NB4 (cell line): ENCODE data around the gene TAF11L13.

ENCODE experiments used
- CTCF ChIP-seq: IDR thresholded peaks from one replicate; pipeline ENCODE4 v1.5.1; 2012; ENCODE audit warnings: low read depth, low read length
- MAX ChIP-seq: IDR thresholded peaks from 2 replicates; pipeline ENCODE4 v1.6.1; 2011; ENCODE audit warnings: low read depth, low read length
- POLR2A ChIP-seq: IDR thresholded peaks from 2 replicates; pipeline ENCODE4 v1.6.1; 2011; ENCODE audit warnings: mild to moderate bottlenecking; ENCODE audit not compliant: insufficient read length; ENCODE audit errors: extremely low read depth

- peak; percentile 41 for TF ChIP-seq CTCF
- TF ChIP-seq POLR2A, result no peak
- no peak for TF ChIP-seq MAX
Measured at GRCh38 chr5:17620627-17621026, 11.3 kb upstream of the TAF11L13 start.
